Esophagus (tissue), 2 donors: ENCODE data around the gene FMC1. TPM values are rescaled to one million over a fixed set of nuclear protein-coding genes. Genes with fewer than 3 reads are reported as not detected.

Source experiments
- H3K27ac ChIP-seq, 2 donors: one replicate each; pipeline ENCODE4 v1.5.1; 2013; ENCODE audit warnings: low read depth in 2 of 2, mild to moderate bottlenecking in 2 of 2, inconsistent platforms in 1 of 2, low read length in 1 of 2, moderate library complexity in 1 of 2
- H3K27me3 ChIP-seq, 2 donors: one replicate each; pipeline ENCODE4 v1.6.1; 2013; ENCODE audit warnings: low read length in 2 of 2, control low read depth in 1 of 2, mild to moderate bottlenecking in 1 of 2; ENCODE audit not compliant: insufficient read depth in 2 of 2, control insufficient read depth in 1 of 2
- H3K36me3 ChIP-seq, 2 donors: one replicate each; pipeline ENCODE4 v1.6.1; 2013; ENCODE audit warnings: low read length in 1 of 2; ENCODE audit not compliant: control insufficient read depth in 2 of 2, insufficient read depth in 2 of 2
- H3K4me1 ChIP-seq, 2 donors: one replicate each; pipeline ENCODE4 v1.6.1; 2013; ENCODE audit warnings: low read length in 1 of 2; ENCODE audit not compliant: control insufficient read depth in 2 of 2, insufficient read depth in 2 of 2
- H3K4me3 ChIP-seq, 2 donors: one replicate each; pipeline ENCODE4 v1.5.1; 2013; ENCODE audit warnings: low read length in 2 of 2, mild to moderate bottlenecking in 2 of 2, low read depth in 1 of 2, moderate library complexity in 1 of 2
- H3K9me3 ChIP-seq, 2 donors: one replicate each; pipeline ENCODE4 v1.6.1; 2013; ENCODE audit warnings: mild to moderate bottlenecking in 2 of 2, low read depth in 1 of 2, low read length in 1 of 2, moderate library complexity in 1 of 2; ENCODE audit not compliant: control insufficient read depth in 2 of 2, insufficient read depth in 1 of 2
- WGBS, 2 donors: extraction: QIAGEN DNeasy Blood & Tissue Kit; methylation state at CpG; one replicate each; pipeline ENCODE4 v1.1.7; 2013; 5-methylcytosine and 5-hydroxymethylcytosine counted together
- polyA plus RNA-seq, 2 donors: library from polyadenylated mRNA; stranded (reverse); fragments of 200-250 nt; gene quantifications; one replicate each; pipeline ENCODE4 v1.2.3, GENCODE V29; 2013
- donor health status: healthy with polysubstance abuse.
- donor health status: Bipolar disorder and iron deficiency.

Gene FMC1, protein sequence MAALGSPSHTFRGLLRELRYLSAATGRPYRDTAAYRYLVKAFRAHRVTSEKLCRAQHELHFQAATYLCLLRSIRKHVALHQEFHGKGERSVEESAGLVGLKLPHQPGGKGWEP
- 10 to 100 TPM; 13.2 to 22.7 TPM for polyA plus RNA-seq

DNA sequence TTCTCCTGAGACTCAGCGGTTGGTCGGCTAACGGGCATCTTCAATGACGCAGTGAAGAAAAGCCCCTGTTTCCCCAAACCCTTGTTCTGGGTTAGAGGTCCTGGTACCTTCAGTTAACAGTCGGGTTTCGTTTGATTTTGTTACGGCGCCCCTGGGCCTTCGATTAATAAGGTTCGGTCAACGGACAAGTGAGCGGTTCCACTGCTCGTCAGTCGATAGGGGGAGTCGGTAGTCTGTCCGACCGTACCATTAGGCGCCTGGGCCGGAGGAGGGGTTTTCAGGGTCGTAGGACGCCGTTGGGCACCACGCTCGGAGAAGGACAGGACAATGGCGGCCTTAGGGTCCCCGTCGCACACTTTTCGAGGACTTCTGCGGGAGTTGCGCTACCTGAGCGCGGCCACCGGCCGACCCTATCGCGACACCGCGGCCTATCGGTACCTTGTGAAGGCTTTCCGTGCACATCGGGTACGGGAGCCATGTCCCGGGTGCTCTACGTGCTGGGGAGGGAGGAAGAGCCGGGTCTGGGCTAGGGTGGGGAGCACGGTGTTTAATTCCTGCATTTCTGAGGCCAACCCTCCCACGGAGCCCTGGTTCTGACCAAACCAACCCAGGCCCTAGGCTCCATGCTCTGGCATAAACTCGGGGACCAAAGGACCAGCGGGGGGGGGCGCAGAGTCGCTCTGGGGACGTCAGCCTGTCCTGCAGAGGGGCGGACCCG is at the start of gene FMC1:
TSS of gene FMC1 (plus strand) at position 280 of the 718 bp plus-strand sequence. CDS start at position 328, 48 bp downstream.
- peak within 1 kb of the TSS; percentile 82 to 97 for H3K4me3 ChIP-seq
- no peaks in the 10 kb centered on the region for H3K4me1 ChIP-seq
- no peaks in the 10 kb centered on the region for H3K9me3 ChIP-seq
- H3K36me3 ChIP-seq: peaks cover 0 to 2% of the 10 kb centered on the region in 2 donors
- 0 to 1% methylated on average over 53 to 54 of the region's 54 CpGs for WGBS, 2 donors
- no peaks in the 10 kb centered on the region for H3K27me3 ChIP-seq
- peak within 1 kb of the TSS; percentile 100 for H3K27ac ChIP-seq

DNA sequence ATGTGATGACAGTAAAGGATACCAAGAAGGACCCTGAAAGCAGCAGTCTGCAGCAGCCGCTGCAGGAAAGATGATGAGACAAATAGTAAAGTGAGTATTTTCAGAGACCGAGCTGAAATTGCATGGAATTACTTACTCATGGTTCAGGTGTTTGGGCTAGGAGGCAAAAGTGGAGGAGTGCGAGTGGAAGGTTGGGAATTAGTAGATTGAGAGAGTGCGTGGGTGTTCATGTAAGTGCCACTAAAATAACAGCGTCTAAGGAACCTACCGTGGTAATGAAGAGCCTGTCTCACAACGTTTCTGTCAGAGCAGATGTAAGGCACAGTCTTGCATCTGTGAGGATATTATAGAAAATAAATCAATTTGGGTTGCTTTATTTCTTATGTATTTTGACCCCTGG is 48.3 kb upstream of the FMC1 start:
- no peak overlapping the region for H3K4me3 ChIP-seq
- H3K27ac ChIP-seq: no peak overlapping the region
- H3K9me3 ChIP-seq: no peaks in the 10 kb centered on the region
- WGBS, 2 donors: 87 to 91% methylated on average over 7 of the region's 7 CpGs
- H3K27me3 ChIP-seq: no peaks in the 10 kb centered on the region
- peaks cover 2 to 9% of the 10 kb centered on the region in 2 donors for H3K36me3 ChIP-seq
- H3K4me1 ChIP-seq: no peaks in the 10 kb centered on the region

DNA sequence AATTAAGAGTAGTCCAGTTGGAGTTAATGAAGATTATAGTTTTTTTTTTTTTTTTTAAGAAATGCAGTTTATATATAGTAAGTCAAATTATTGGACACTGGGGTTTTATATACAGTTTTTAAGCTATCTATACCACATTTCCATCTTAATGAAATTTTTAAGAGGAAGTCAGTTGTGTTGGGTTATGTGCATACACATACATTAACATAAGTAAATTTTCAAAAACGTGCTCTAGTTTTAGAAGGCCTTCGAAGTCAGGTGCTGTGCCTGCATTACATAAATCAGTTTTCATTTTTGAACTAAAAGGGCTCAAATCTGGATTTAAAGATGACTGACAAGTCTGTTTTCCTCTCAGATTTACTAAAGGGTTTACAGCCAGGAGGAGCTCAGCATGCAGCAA is 47.6 kb upstream of the FMC1 start:
- no peaks in the 10 kb centered on the region for H3K9me3 ChIP-seq
- no peak overlapping the region for H3K27ac ChIP-seq
- no peaks in the 10 kb centered on the region for H3K4me1 ChIP-seq
- WGBS, 2 donors: 91 to 92% methylated on average over 2 of the region's 2 CpGs
- H3K4me3 ChIP-seq: no peak overlapping the region
- H3K36me3 ChIP-seq: peaks cover 2 to 6% of the 10 kb centered on the region in 2 donors
- no peaks in the 10 kb centered on the region for H3K27me3 ChIP-seq

DNA sequence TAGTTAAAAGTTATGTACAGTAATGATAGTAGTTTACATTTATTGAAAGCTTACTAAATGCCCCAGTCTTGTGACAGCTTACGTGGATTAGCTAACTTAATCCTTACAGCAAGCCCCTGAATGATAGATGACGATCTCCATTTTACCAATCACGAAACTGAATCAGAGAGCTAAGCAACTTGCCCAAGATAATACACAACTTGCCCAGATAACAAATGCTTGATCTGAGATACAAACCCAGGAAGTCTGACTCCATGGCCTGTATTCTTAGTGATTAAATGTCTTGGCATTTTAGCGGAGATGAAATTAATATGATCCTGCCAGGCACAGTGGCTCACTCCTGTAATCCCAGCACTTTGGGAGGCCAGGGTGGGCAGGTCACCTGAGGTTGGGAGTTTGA is 46.9 kb upstream of the FMC1 start:
- no peak overlapping the region for H3K27ac ChIP-seq
- H3K27me3 ChIP-seq: no peaks in the 10 kb centered on the region
- H3K36me3 ChIP-seq: peaks cover 2 to 6% of the 10 kb centered on the region in 2 donors
- H3K9me3 ChIP-seq: no peaks in the 10 kb centered on the region
- H3K4me3 ChIP-seq: no peak overlapping the region
- no peaks in the 10 kb centered on the region for H3K4me1 ChIP-seq
- 91 to 94% methylated on average over 4 of the region's 4 CpGs for WGBS, 2 donors

DNA sequence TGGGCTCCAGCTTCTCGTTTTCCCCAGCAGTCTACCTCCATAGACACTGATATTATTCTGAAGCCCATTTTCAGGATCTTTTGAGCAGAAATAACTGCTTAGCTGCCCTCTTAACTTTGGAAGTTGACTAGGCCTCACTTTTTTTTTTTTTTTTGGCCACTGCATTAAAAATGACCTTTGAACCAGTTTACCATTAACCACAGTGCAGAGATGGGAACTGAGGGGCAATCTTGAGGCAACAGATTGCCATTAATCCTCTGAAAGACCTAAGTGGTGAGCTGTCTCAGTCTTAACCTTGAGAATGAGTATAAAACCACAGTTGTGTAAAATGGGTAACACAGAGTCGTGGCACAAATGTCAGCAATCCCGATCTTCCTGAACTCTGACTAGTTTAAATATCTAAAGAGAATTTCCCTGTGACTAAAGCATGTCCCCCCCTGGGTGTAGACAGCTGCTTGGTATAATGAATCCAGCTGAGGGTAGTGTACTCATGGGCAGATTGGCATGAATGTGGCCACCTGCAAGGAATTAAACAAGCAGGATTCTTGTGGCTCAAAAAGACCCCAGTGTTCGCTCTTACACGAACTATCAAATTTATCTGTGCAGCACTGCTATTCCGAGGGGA is 46.1 kb upstream of the FMC1 start:
- Histone ChIP-seq H3K27ac (no peak overlapping the region), H3K9me3 (no peaks in the 10 kb centered on the region), H3K36me3 (peaks cover 2 to 6% of the 10 kb centered on the region in 2 donors), H3K4me3 (no peak overlapping the region), H3K4me1 (no peaks in the 10 kb centered on the region), H3K27me3 (no peaks in the 10 kb centered on the region)
- WGBS, 2 donors: 91 to 92% methylated on average over 6 of the region's 6 CpGs

DNA sequence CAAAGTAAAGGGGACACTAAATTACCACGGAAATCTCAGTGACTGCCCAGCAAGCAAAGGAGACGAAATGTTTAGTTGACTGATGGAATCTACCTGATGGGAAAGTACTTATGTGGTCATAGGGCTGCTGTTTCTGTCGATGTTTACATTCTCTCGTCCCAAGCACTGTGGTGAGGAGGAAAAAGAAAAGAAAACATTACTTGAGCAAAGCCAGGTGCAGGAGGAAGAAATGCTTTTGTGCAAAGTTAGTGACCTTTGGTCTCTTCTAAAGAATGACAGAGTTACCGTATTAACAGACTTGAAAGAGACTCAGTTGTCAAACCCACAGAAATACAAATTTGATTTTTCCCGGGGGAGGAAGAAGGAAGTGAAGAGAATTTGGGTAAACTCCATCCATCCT is 43.3 kb upstream of the FMC1 start:
- Histone ChIP-seq H3K27ac (no peak overlapping the region), H3K4me1 (no peaks in the 10 kb centered on the region), H3K27me3 (no peaks in the 10 kb centered on the region), H3K4me3 (no peak overlapping the region), H3K9me3 (no peaks in the 10 kb centered on the region), H3K36me3 (peaks cover 2 to 6% of the 10 kb centered on the region in 2 donors)
- 43 to 61% methylated on average over 6 of the region's 6 CpGs for WGBS, 2 donors

DNA sequence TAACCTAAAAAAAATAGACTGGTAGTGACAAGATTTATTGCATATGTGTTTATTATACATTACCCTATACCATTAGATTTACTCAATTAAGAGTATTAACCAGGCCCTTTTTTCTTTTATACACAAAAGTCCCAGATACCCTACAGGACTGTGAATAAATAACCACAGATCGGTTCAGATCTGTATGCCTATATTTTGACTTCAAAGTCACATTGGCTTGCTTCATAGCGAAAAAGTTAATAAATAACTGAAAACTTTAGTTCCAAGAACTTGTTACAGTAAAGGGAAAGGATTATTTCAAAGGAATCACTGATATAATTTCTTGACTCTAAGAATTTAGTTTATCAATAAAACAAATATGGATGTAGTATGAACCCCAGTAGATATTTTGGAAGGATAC is 41.8 kb upstream of the FMC1 start:
- Histone ChIP-seq H3K4me1 (no peaks in the 10 kb centered on the region), H3K9me3 (no peaks in the 10 kb centered on the region), H3K36me3 (peaks cover 0 to 4% of the 10 kb centered on the region in 2 donors), H3K27me3 (no peaks in the 10 kb centered on the region), H3K4me3 (no peak overlapping the region), H3K27ac (no peak overlapping the region)
- 78 to 96% methylated on average over 2 of the region's 2 CpGs for WGBS, 2 donors

DNA sequence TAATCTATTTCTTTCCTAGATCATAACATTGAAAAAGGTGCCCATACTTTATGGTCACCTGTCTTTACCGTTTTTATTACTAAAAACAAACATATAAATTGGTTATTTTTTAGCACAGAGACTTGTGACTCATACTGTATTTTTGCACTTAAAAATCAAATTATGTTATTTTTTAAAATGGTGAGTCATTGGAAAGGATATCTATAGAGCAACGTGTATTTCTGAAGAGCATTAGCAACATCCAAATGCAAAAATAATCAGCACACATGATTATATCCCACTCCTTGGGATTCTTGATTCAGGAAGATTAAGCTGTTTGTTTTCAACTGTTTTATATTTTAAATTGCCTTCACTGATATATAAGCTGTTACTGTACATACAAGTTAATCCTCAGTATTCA is 40.7 kb upstream of the FMC1 start:
- Histone ChIP-seq H3K27ac (no peak overlapping the region), H3K4me3 (no peak overlapping the region), H3K36me3 (no peaks in the 10 kb centered on the region), H3K4me1 (no peaks in the 10 kb centered on the region), H3K27me3 (no peaks in the 10 kb centered on the region), H3K9me3 (no peaks in the 10 kb centered on the region)
- 74 to 84% methylated on average over 2 of the region's 2 CpGs for WGBS, 2 donors

DNA sequence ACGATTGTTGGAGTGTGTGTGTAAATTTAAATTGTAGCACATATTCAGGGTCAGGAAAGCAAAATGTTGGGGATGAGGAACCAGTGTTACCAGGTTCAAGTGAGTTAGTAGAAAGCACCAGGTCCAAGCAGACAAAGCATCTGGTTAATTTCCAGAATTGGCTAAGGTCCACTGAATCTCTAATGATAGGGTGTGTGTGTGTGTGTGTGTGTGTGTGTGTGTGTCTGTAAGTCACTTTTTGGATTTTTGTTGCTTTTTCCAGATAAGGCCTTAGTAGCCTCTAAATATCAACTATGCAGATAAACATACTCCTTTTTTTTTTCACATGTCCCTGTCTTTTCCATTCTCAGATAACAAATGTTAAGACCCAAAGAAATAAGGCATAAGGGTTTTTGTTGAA is 36.6 kb upstream of the FMC1 start:
- H3K4me1 ChIP-seq: no peaks in the 10 kb centered on the region
- no peaks in the 10 kb centered on the region for H3K27me3 ChIP-seq
- H3K27ac ChIP-seq: no peak overlapping the region
- H3K4me3 ChIP-seq: no peak overlapping the region
- H3K36me3 ChIP-seq: no peaks in the 10 kb centered on the region
- 65 to 67% methylated on average over 1 of the region's 1 CpG for WGBS, 2 donors
- H3K9me3 ChIP-seq: no peaks in the 10 kb centered on the region
